Stromal cell of bone marrow (primary cell): Measurements from ENCODE around the gene RNF166.

Experiments used
- DNase-seq: peaks from one replicate; pipeline ENCODE4 v3.0.0-alpha.2; 2012; ENCODE audit warnings: low read depth

The RNF166 gene, protein sequence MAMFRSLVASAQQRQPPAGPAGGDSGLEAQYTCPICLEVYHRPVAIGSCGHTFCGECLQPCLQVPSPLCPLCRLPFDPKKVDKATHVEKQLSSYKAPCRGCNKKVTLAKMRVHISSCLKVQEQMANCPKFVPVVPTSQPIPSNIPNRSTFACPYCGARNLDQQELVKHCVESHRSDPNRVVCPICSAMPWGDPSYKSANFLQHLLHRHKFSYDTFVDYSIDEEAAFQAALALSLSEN

DNA sequence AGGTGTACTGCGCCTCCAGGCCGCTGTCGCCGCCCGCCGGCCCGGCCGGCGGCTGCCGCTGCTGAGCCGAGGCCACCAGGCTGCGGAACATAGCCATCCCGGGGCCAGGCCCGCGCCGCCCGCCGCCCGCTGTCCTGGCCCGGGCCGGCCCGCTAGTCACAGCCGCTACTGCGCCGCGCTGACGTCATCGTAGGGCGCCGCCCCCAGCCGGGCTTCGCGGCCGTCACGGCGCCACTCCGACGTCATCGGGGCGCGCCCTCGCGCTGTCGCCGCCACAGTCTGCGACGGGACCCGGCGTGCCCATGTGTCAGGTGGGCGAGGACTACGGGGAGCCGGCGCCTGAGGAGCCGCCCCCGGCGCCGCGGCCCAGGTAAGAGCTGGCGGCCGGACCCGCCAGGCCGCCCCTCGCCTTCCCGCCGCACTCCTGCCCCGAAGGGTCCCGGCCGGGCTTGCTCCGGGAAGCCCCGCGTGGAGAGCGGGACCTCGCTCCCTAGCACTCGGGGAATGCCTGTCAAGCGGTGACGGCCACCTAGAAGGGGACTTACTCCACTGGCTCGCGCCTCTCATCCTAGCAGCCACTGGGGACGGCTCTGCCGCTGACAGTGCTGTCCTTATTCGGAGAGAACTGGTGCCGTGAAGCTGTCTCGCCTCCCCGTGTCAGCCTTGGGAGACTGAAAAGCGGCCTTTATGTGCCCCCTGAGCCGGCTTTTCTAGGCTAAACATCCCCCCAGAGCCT lies at the start of gene RNF166, which contains the start of gene CTU2:
TSS of gene RNF166 (minus strand) at position 180 of the 736 bp plus-strand sequence. CDS start at position 97, 83 bp downstream.
TSS of gene CTU2 (plus strand) at position 275 of the 736 bp plus-strand sequence. CDS start at position 303, 28 bp downstream.
- peak; percentile 76 for DNase-seq

DNA sequence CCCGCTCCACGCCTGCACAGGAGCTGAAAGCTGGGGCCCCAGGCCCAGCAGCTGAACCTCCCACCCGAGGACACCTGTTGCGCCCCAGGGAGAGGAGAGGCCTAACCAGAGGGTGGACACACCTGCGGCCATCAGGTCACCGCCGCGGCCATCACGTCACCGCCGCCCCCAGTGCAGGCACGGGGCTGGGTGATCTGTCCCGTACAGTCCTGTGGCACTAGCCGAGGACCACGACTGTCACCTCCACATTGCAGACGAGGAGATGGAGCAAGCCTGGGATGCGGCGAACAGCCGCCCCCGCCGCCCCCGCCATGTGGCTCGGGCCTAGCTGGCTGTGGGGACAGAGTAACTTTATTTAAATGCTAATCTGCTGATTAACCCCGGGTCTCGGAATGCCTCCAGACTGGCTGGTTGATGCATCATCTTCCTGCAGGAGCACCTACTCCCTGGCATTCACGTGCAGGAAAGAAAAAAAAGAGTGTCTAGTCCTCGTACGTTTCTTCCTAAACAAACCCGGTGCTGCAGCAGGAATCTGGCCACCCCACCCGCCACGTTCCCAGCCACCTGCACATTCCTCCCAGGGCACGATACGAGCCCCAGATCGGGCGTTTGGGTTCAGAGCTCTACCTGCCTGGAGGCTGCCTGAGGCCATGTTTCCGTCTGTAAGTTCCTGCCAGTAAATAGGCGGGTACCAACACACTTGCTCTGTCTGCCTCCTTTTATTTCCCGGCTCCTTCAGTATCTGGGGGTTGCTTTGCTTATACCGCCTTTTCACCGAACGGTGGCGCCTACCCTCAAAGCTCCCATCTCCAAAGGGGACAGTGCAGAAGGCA lies 48.9 kb upstream of the RNF166 start:
- DNase-seq = no peak

GRCh38 chr16:88754109-88754911 lies 48.1 kb upstream of the RNF166 start:
- DNase-seq = no peak

DNA sequence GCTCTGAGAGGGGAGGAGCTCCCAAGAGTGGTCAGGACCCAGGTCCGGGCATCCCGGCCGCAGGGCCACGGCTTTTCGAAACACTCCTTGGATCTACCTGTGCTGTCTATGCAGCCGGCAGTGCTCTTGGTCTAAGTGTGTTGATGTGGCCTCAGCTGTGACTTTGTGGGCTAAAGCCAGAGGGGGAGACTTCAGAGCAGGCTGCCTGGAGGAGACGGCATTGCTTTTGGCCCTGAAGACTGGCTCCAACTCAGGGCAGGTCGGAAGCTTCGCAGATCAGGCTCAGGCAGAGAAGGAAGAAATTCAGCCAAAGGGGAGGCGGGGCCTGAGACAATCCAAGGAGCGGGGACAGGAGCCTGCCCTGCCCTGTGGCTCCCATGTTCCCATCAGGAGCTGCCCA lies 47.4 kb upstream of the RNF166 start:
- DNase-seq = no peak

GRCh38 chr16:88753191-88753590 lies 47.0 kb upstream of the RNF166 start:
- no peak for DNase-seq

DNA sequence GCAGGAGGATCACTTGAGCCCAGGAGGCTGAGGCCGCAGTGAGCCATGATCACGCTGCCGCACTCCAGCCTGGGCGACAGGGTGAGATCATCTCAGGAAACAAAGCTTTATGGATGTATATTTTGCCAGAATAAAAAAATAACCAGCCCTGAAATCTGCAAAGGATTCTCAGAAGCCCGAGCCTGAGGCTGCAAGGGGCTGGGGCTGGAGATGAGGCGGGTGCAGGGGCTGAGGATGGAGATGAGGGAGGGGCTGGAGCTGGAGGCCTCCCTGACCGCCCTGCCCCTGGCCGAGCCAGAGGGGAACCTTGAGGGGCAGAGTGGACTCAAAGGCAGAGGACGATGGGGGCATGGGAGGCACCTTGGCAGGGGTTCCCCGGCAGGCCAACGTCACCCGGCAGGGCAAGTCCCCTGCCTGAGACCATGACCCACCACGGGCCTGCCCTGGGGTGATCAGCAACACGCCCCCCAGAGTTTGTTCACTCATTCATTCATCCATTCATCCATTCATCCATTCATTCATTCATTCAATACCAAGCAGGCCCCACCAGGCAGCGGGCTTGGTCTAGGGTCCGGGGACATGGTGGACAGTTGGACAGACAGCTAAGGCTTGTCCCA lies 46.3 kb upstream of the RNF166 start:
- no peak for DNase-seq

DNA sequence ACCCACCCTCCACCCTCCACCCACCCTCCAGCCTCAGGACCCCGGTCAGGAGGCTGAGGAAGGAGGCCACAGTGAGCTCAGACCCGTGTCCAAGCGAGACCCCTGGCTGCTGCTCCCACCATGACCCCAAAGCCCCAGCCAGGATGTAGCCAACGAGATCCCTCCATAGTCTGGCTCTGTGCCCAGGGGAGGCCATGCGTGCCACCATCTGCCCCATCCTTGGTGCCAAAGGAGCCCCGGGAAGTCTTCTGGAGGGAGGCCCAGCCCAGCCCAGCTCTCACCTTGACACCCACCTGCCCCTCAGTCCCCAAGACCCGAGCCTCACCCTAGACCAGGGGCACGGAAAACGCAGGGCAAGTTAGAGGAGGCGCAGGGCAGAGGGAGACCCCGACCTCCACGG lies 44.6 kb upstream of the RNF166 start:
- DNase-seq = no peak

GRCh38 chr16:88749358-88749757 lies 43.1 kb upstream of the RNF166 start:
- no peak for DNase-seq

DNA sequence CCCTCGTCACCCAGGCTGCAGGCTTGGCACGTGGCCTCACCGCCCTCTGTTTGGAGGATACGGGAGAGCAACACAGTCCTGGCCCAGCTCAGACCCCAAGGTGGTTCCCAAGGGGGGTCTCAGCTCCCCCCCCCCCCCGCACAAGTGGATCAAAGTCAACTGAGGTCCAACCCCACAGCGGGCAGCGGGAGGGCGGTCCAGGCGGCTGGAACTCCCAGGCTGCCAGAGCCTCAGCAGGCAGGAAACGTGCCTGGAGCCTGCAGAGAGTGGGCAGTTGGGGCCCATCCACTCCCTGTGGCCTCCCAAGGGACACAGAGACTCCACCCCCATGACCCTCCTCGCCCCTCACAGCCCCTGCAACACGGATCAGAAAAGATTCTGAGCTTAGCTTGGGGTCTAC lies 42.2 kb upstream of the RNF166 start:
- no peak for DNase-seq

- DNase-seq = no peak
Observed at GRCh38 chr16:88747588-88748301, 41.5 kb upstream of the RNF166 start.

DNA sequence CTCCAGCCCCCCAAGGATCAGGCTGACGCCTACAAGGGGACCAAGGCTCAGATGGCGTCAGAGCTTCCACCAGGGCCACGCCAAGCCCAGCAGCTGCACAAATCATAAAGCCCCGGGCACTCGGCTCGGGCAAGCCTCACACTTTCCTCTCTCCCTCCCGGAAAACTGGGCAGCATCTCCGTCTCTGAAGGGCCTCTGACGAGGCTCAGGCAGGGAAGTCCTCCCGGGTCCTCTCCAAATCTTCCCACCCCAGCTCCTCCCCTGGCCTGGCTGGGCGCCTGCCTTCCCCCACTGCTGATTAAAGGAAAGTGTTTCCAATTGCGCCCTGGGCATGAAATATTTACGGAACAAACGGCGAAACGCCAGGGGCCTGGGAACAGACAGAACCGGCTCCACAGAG lies 40.3 kb upstream of the RNF166 start:
- DNase-seq = no peak

DNA sequence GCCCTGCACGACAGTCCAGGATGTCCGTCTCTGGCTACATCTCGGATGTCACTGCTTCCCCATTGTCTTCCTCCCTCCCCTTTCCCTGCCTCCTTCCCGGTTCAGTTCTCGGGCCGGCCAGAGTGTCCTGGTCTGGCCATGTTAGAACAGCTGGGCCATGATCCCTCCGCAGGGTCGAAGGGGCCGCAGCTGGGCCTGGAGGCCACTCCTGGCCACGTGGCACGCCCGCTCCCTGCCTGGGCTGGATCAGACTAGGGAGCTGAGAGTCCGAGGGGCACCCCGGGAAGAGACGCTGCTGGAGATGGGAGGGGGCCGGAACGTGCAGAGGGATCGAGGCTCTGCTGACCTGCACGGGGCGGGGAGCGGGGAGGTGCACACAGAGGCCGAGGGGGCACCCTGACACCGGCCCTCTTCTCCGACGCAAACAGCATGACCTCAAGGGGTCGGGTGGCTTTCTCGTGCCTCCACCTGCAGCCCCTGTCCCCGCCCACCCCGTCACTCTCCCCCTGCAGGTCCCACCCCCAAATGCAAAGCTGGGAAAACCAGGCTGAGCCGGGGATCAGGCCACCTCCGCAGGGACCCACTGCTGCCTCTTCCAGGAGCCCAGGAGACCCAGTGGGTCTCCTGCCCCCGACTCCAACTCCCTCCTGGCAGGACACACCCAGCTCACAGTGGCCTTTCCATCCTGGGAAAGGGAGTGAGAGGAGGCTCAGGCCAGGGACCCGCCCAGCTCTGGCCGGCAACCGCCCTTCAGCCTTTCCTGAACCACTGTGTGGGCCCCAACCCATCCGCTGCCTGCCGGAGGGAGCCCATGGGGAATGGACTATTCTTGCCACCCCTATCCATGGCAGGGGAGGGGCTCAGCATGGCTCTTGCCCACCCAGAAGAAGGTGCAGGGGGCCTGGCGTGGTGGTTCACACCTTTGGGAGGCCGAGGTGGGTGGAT lies 38.6 kb upstream of the RNF166 start:
- no peak for DNase-seq

DNA sequence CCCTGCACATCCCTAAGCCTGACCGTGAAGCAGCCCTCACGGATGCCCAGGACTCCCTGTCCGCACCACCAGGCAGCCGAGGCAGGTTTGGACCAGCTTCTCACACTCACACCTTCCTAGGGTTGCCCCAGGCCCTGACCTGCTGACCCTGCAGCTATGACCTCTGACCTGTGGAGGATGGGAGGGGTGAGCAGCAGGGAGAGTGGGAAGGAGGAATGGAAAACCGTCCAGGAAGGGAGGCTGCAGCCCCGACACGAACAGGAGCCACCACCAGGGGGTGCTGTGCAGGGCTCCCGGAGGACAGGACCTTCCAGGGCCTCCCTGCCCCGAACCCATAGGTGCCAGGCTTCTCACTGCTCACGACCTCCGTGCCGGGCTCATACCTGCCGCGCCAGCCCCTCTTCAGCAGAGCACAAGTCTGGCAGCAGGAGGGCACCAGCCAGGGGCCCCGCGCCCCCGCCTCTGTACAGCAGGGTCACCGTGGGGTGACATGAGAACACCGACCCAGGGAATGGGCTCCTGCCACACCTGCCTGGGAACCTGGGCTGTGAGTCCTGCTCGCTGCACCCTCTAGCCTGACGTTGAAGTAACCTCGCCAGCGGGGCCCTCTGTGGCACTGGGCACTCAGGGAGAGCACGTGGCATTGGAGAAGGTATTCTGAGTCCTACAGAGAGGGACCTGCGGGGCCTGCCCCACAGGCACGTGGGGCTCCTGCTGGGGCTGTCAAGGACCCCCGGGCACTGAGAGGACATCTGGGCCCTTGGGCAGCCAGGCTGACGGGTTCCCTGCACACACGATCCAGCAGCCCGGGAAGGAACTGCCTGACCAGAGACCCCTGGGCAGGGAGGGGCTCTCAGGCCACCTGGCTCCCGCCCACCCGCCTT lies 37.7 kb upstream of the RNF166 start:
- peak; percentile 35 for DNase-seq

GRCh38 chr16:88742896-88743605 lies 36.8 kb upstream of the RNF166 start:
- no peak for DNase-seq

DNA sequence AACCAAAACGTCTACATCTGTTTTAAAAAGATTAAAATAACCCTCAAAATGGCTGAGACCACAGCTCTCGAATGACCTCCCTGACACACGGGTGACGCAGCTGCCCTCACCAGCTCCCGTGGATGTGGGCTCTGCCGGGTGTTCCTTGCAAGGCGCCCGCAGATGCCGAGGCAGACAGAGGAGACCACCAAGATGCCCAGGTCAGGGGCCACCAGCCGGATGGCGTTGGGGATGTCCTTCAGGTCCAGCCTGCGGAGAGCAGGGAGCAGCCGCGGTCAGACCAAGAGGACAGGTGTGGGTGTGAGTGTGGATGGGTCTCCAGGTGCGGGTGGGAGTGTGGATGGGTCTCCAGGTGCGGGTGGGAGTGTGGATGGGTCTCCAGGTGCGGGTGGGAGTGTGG lies 35.2 kb upstream of the RNF166 start:
- no peak for DNase-seq

DNA sequence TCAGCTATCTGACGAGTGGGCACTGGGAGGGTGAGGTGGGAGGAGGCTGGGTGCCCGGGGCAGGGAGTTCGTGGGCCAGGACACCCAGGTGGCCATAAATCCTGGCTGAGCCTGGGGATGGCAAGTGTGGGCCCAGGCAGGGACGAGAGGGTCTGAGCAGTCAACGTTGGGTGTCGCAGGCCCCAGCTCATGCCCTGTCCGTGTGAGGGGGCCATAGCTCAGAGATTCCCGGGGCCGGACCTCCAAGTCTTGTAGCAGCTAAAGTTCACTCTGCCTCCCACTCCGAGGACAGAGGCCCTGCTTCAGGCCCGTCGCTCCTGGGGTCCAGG lies 34.5 kb upstream of the RNF166 start:
- no peak for DNase-seq

DNA sequence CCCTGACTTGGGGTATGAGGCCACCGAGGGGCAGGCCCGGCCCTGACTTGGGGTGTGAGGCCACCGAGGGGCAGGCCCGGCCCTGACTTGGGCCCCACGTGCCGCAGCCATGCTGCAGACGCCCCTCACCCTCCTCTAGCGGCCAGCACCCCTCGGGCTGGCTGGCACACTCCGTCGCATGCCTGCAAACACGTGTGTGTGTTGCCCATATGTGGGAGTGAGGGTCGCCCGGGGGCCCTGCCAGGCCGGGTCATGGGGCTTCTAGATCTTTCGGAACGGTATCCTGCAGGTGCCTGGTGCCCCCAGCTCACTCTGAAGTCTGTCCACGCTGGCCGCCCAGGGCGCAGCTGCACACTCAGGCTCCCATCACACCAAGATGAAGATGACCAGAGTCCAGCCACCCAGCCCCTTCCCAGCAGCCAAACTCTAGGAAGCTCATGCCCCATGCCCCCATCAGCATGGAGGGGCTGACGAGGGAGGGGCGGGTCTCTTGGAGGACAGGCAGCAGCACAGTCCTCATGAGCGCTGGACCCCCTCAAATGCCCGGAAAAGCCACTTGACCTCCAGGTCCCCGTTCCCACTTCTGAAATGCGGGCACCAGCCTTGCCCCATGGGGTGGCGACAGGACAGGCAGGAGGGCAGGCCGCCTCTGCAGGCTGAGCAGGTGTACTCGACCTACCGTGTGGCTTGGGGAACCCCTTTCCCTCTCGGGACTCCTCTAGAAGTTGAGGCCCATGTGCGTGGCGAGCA lies 33.9 kb upstream of the RNF166 start:
- DNase-seq = no peak
